DMS53 (cell line): ENCODE measurements around the gene FIGLA.

Experiments used
- DNase-seq: peaks from one replicate; lab custom pipeline; 2025; lab: John Stamatoyannopoulos, UW

FIGLA gene

GRCh38 chr2:70775141-70775540, 15.3 kb downstream of the FIGLA start:
- no peak for DNase-seq

GRCh38 chr2:70772486-70773155, 17.8 kb downstream of the FIGLA start:
- no peak for DNase-seq

- no peak for DNase-seq
These were observed 19.0 kb downstream of the FIGLA start for GRCh38 chr2:70771446-70771845.

- DNase-seq: no peak
These were observed 21.0 kb downstream of the FIGLA start for GRCh38 chr2:70769450-70769849.

- peak; percentile 27 for DNase-seq
These were observed 21.8 kb downstream of the FIGLA start for GRCh38 chr2:70768590-70769085.

GRCh38 chr2:70767699-70768589, 22.5 kb downstream of the FIGLA start, which contains the start of gene ADD2:
ADD2 (minus strand) TSS chr2:70768200; CDS start chr2:70706408, 61,792 bp downstream.
- peak; percentile 88 for DNase-seq

GRCh38 chr2:70767079-70767698, 23.3 kb downstream of the FIGLA start:
- DNase-seq: peak; percentile 73

- DNase-seq: no peak
These were observed 23.9 kb downstream of the FIGLA start for GRCh38 chr2:70766357-70767078.

GRCh38 chr2:70765507-70765906, 24.9 kb downstream of the FIGLA start:
- no peak for DNase-seq

- no peak for DNase-seq
These were observed 31.0 kb downstream of the FIGLA start for GRCh38 chr2:70759446-70759845.

GRCh38 chr2:70757966-70758365, 32.5 kb downstream of the FIGLA start:
- DNase-seq: no peak

GRCh38 chr2:70757360-70757759, 33.1 kb downstream of the FIGLA start:
- no peak for DNase-seq

- DNase-seq: no peak
These were observed 34.3 kb downstream of the FIGLA start for GRCh38 chr2:70756128-70756527.

- peak; percentile 8 for DNase-seq
These were observed 36.5 kb downstream of the FIGLA start for GRCh38 chr2:70753902-70754301.

- DNase-seq: no peak
These were observed 37.4 kb downstream of the FIGLA start for GRCh38 chr2:70753031-70753430.

- no peak for DNase-seq
These were observed 38.0 kb downstream of the FIGLA start for GRCh38 chr2:70752396-70752795.

GRCh38 chr2:70751881-70752280, 38.6 kb downstream of the FIGLA start:
- DNase-seq: no peak

- DNase-seq: no peak
These were observed 40.1 kb downstream of the FIGLA start for GRCh38 chr2:70750320-70750719.

GRCh38 chr2:70748002-70748784, 42.2 kb downstream of the FIGLA start:
- DNase-seq: peak; percentile 36

GRCh38 chr2:70747284-70747683, 43.2 kb downstream of the FIGLA start:
- DNase-seq: no peak
